ENCODE data around the gene BSCL2. TPM values are rescaled to one million over a fixed set of nuclear protein-coding genes. Genes with fewer than 3 reads are reported as not detected.

Gene BSCL2
- total RNA-seq, 2 donors from 2014 or later, result 36.5 to 65.5 TPM

GRCh38 chr11:62725646-62726045, 18.4 kb upstream of the BSCL2 start:
- TF ChIP-seq CTCF (IDR thresholded peaks at IDR 0.05), result no peak
- H3K4me3 ChIP-seq, result peak overlapping the region; percentile 74
- no peaks in the 10 kb centered on the region for H3K9me3 ChIP-seq
- H3K9ac ChIP-seq (ENCODE audit: low read depth in 2 of 2, low read length in 2 of 2), result peak overlapping the region; percentile 91 to 94
- peak; percentile 33 for DNase-seq
- peaks cover 26% of the 10 kb centered on the region for H3K36me3 ChIP-seq
- intact Hi-C loops (cut with DNase I), result no loop called here
- H3K4me1 ChIP-seq, result peaks cover 11% of the 10 kb centered on the region
- H3K27ac ChIP-seq, result peak overlapping the region; percentile 98
- no peaks in the 10 kb centered on the region for H3K27me3 ChIP-seq

GRCh38 chr11:62724171-62724570, 16.9 kb upstream of the BSCL2 start:
- no peak for DNase-seq
- no peak for TF ChIP-seq CTCF (IDR thresholded peaks at IDR 0.05)
- no peak overlapping the region for H3K9ac ChIP-seq (ENCODE audit: low read depth in 2 of 2, low read length in 2 of 2)
- peaks cover 26% of the 10 kb centered on the region for H3K36me3 ChIP-seq
- H3K9me3 ChIP-seq, result no peaks in the 10 kb centered on the region
- H3K4me1 ChIP-seq, result no peaks in the 10 kb centered on the region
- intact Hi-C loops (cut with DNase I), result no loop called here
- H3K4me3 ChIP-seq, result no peak overlapping the region
- H3K27me3 ChIP-seq, result no peaks in the 10 kb centered on the region
- no peak overlapping the region for H3K27ac ChIP-seq

GRCh38 chr11:62721994-62722393, 14.8 kb upstream of the BSCL2 start:
- Histone ChIP-seq H3K36me3 (peaks cover 36% of the 10 kb centered on the region), H3K27ac (no peak overlapping the region), H3K9ac (ENCODE audit: low read depth in 2 of 2, low read length in 2 of 2) (no peak overlapping the region), H3K27me3 (no peaks in the 10 kb centered on the region), H3K4me1 (no peaks in the 10 kb centered on the region), H3K4me3 (no peak overlapping the region), H3K9me3 (no peaks in the 10 kb centered on the region)
- no peak for DNase-seq
- intact Hi-C loops (cut with DNase I), result no loop called here
- TF ChIP-seq CTCF (IDR thresholded peaks at IDR 0.05), result no peak

GRCh38 chr11:62719302-62719978, 12.2 kb upstream of the BSCL2 start:
- no peak overlapping the region for H3K4me3 ChIP-seq
- H3K27me3 ChIP-seq, result no peaks in the 10 kb centered on the region
- no peak overlapping the region for H3K27ac ChIP-seq
- no peaks in the 10 kb centered on the region for H3K4me1 ChIP-seq
- H3K9ac ChIP-seq (ENCODE audit: low read depth in 2 of 2, low read length in 2 of 2), result no peak overlapping the region
- TF ChIP-seq CTCF (IDR thresholded peaks at IDR 0.05), result no peak
- no peaks in the 10 kb centered on the region for H3K9me3 ChIP-seq
- H3K36me3 ChIP-seq, result peaks cover 51% of the 10 kb centered on the region
- no peak for DNase-seq
- intact Hi-C loops (cut with DNase I), result loop anchor here (10.0 kb wide), 1 partner anchor 45 kb away; the partner anchor contains the start of gene POLR2G

- Histone ChIP-seq H3K9me3 (no peaks in the 10 kb centered on the region), H3K4me1 (no peaks in the 10 kb centered on the region), H3K4me3 (no peak overlapping the region), H3K36me3 (peaks cover 35% of the 10 kb centered on the region), H3K27me3 (no peaks in the 10 kb centered on the region), H3K27ac (no peak overlapping the region), H3K9ac (ENCODE audit: low read depth in 2 of 2, low read length in 2 of 2) (no peak overlapping the region)
- no peak for TF ChIP-seq CTCF (IDR thresholded peaks at IDR 0.05)
- intact Hi-C loops (cut with DNase I), result loop anchor here (10.0 kb wide), 1 partner anchor 48 kb away; the partner anchor contains the start of gene POLR2G
- DNase-seq, result no peak
Measured at GRCh38 chr11:62716816-62717215, 9.6 kb upstream of the BSCL2 start.

Data from colonic mucosa (tissue), 4 donors.